Neural progenitor cell (in vitro differentiated cells): ENCODE measurements around the gene RNF166.

Experiments used
- EZH2 ChIP-seq: fragments of 200-600 bp; sonication (generic); IDR thresholded peaks from 2 replicates; pipeline ENCODE4 v1.6.1; 2017; ENCODE audit warnings: antibody characterized with exemption, mild to moderate bottlenecking, moderate library complexity
- TF ChIP-seq, protein P1 (sequence below): fragments of 200-600 bp; sonication (generic); IDR thresholded peaks from 2 replicates; pipeline ENCODE4 v1.5.1; 2017; ENCODE audit warnings: antibody characterized with exemption, mild to moderate bottlenecking

DNA sequence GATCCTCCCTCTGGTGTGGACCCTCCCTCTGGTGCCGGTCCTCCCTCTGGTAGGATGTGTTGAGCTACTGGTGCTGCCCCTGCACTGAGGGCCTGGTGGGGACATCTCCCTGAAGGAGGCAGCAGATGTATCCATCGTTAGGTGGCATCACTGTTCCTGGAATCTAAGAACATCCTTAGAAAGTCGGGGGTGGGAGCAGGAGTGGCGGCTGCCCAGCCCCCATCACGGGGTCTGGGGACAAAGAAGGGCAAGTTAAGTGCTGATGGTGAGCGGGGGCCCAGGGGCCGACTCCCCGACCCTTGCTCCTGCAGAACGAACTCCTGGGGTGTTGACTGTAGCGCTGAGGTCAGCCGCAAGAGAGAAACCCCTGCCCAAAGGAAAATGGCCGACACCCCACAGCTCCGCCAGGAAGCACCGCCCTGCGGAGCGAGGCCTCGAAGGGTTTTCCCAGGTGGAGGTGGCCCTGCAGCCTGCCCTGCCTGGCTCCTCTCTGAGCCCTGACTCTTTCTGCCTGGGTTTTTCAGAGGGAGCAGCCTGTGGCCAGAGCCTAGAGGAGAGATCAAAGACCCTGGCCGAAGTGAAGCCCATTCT is 5.6 kb upstream of the RNF166 start:
- TF ChIP-seq, protein P1, sequence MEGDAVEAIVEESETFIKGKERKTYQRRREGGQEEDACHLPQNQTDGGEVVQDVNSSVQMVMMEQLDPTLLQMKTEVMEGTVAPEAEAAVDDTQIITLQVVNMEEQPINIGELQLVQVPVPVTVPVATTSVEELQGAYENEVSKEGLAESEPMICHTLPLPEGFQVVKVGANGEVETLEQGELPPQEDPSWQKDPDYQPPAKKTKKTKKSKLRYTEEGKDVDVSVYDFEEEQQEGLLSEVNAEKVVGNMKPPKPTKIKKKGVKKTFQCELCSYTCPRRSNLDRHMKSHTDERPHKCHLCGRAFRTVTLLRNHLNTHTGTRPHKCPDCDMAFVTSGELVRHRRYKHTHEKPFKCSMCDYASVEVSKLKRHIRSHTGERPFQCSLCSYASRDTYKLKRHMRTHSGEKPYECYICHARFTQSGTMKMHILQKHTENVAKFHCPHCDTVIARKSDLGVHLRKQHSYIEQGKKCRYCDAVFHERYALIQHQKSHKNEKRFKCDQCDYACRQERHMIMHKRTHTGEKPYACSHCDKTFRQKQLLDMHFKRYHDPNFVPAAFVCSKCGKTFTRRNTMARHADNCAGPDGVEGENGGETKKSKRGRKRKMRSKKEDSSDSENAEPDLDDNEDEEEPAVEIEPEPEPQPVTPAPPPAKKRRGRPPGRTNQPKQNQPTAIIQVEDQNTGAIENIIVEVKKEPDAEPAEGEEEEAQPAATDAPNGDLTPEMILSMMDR: no peak
- no peak for TF ChIP-seq EZH2
